Measurements from ENCODE around the gene RHOF.

DNA sequence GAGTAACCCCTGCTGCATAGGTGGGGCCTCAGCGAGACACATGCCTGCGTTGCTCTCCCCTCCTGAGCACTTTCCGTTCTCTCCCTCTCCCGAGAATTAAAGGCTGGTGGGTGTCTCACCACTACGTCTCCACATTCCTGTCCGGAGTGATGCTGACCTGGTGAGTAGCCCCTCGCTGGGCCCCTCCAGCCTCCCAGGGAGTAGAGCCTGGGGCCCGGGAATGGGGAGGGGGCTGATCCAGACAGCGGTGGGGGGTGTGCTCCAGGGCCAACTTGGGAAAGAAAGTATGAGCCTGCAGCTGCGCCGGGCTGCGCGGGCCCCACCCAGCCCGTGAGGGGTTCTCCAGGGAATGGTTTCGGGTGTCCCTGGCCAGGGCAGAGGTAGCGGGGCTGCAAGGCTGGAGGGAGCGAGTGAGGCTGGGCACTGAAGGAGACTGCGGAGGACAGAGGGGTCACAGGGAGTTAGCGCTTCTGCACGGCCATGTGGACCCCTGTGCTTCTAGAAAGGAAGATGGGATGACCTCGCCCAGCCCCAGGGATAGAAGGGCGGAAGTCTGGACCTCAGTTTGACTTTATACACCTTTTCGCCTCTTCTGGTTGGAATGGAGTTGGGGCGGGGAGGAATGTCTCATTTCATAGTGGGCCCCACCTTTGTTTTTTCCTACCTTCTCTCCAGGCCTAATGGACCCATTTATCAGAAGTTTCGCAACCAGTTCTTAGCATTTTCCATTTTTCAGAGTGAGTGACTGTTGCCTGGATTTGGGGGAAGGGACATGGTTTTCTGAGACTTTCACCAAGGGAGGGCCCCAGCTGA, 22.5 kb downstream of the RHOF start:
- TF ChIP-seq, protein P1, sequence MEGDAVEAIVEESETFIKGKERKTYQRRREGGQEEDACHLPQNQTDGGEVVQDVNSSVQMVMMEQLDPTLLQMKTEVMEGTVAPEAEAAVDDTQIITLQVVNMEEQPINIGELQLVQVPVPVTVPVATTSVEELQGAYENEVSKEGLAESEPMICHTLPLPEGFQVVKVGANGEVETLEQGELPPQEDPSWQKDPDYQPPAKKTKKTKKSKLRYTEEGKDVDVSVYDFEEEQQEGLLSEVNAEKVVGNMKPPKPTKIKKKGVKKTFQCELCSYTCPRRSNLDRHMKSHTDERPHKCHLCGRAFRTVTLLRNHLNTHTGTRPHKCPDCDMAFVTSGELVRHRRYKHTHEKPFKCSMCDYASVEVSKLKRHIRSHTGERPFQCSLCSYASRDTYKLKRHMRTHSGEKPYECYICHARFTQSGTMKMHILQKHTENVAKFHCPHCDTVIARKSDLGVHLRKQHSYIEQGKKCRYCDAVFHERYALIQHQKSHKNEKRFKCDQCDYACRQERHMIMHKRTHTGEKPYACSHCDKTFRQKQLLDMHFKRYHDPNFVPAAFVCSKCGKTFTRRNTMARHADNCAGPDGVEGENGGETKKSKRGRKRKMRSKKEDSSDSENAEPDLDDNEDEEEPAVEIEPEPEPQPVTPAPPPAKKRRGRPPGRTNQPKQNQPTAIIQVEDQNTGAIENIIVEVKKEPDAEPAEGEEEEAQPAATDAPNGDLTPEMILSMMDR (IDR thresholded peaks at IDR 0.05; ENCODE audit: low read length), result no peak
- TF ChIP-seq EZH2 (IDR thresholded peaks at IDR 0.05; ENCODE audit: borderline replicate concordance, low read length), result no peak

All from OCI-LY1 (cell line).